Measurements from ENCODE around the gene RHOG.
A peak's percentile ranks its signal among the peaks of the same experiment; 100 is the strongest.

RHOG gene

GRCh38 chr11:3857628-3858027, 16.9 kb upstream of the RHOG start:
- DNase-seq: no peak

GRCh38 chr11:3856856-3857553, 16.2 kb upstream of the RHOG start:
- DNase-seq: no peak

GRCh38 chr11:3855808-3856491, 15.2 kb upstream of the RHOG start:
- DNase-seq: no peak

GRCh38 chr11:3854977-3855807, 14.4 kb upstream of the RHOG start, which contains the start of gene STIM1:
Gene STIM1, plus strand, starts transcription at chr11:3855664. Its CDS starts 607 bp downstream, at chr11:3856271.
- peak; percentile 61 for DNase-seq

- DNase-seq: no peak
Observed at GRCh38 chr11:3854660-3854976, 13.9 kb upstream of the RHOG start.

- DNase-seq: no peak
Observed at GRCh38 chr11:3853899-3854659, 13.3 kb upstream of the RHOG start.

GRCh38 chr11:3853545-3853842, 12.7 kb upstream of the RHOG start:
- DNase-seq: no peak

GRCh38 chr11:3849297-3849874, 8.6 kb upstream of the RHOG start:
- DNase-seq: no peak

GRCh38 chr11:3845670-3846069, 4.9 kb upstream of the RHOG start:
- no peak for DNase-seq

- no peak for DNase-seq
Observed at GRCh38 chr11:3845246-3845645, 4.5 kb upstream of the RHOG start.

GRCh38 chr11:3843326-3843725, 2.6 kb upstream of the RHOG start:
- no peak for DNase-seq

GRCh38 chr11:3841426-3842350, 929 bp upstream of the RHOG start:
- DNase-seq: peak; percentile 21

- no peak for DNase-seq
Observed at GRCh38 chr11:3840004-3840869, 522 bp downstream of the RHOG start.

GRCh38 chr11:3838504-3838903, 2.3 kb downstream of the RHOG start:
- DNase-seq: no peak

GRCh38 chr11:3837793-3838192, 3.0 kb downstream of the RHOG start:
- DNase-seq: no peak

GRCh38 chr11:3836903-3837302, 3.9 kb downstream of the RHOG start:
- DNase-seq: no peak

GRCh38 chr11:3835751-3836150, 5.0 kb downstream of the RHOG start:
- DNase-seq: no peak

- DNase-seq: no peak
Observed at GRCh38 chr11:3834664-3835461, 5.9 kb downstream of the RHOG start.

GRCh38 chr11:3834349-3834663, 6.5 kb downstream of the RHOG start:
- DNase-seq: no peak

GRCh38 chr11:3833449-3833848, 7.3 kb downstream of the RHOG start:
- no peak for DNase-seq

Measured in NCI-H1436 treated with DMSO at 0.1 percent for 48 hours (cell line).